CD14-positive monocyte (primary cell): Measurements from ENCODE around the gene ATP13A5. TPM values are rescaled to one million over a fixed set of nuclear protein-coding genes. Genes with fewer than 3 reads are reported as not detected.

ENCODE experiments used
- DNase-seq, 3 donors: peaks; one replicate each; pipeline ENCODE4 v3.0.0-alpha.2; 2011 to 2022
- H2AFZ ChIP-seq: 2 replicates; pipeline ENCODE4 v1.6.0; 2012; ENCODE audit warnings: mild to moderate bottlenecking, low read depth, low read length, inconsistent platforms; ENCODE audit not compliant: insufficient read depth, poor library complexity, severe bottlenecking
- H3K27ac ChIP-seq, 2 donors: 1 replicate in 1 of 2; 2 replicates in 1 of 2; pipeline ENCODE4 v1.5.1; 2012 to 2013; ENCODE audit warnings: low read length in 2 of 2, control low read depth in 1 of 2, inconsistent platforms in 1 of 2, low read depth in 1 of 2, mild to moderate bottlenecking in 1 of 2
- H3K27me3 ChIP-seq, 2 donors: one replicate each; pipeline versions ENCODE4 v1.6.0 to v1.6.1; 2011 to 2013; ENCODE audit warnings: low read length in 2 of 2; ENCODE audit not compliant: control insufficient read depth in 2 of 2, insufficient read depth in 2 of 2
- H3K36me3 ChIP-seq, 2 donors: replicated peaks in 1 of 2; 1 replicate in 1 of 2; 2 replicates in 1 of 2; pipeline versions ENCODE4 v1.5.1 to v1.6.1; 2012 to 2013; ENCODE audit warnings: low read length in 2 of 2, control low read depth in 1 of 2, inconsistent platforms in 1 of 2, mild to moderate bottlenecking in 1 of 2; ENCODE audit not compliant: insufficient read depth in 2 of 2, control insufficient read depth in 1 of 2
- H3K4me1 ChIP-seq, 2 donors: 1 replicate in 1 of 2; 2 replicates in 1 of 2; pipeline versions ENCODE4 v1.5.1 to v1.6.1; 2012 to 2013; ENCODE audit warnings: low read length in 2 of 2, control low read depth in 1 of 2, inconsistent platforms in 1 of 2, mild to moderate bottlenecking in 1 of 2, moderate library complexity in 1 of 2; ENCODE audit not compliant: insufficient read depth in 2 of 2, control insufficient read depth in 1 of 2
- H3K4me2 ChIP-seq: replicated peaks from 2 replicates; pipeline ENCODE3; 2012; ENCODE audit warnings: low read length, moderate library complexity, mild to moderate bottlenecking; ENCODE audit not compliant: poor library complexity, severe bottlenecking; ENCODE audit errors: extremely low read depth
- H3K4me3 ChIP-seq, 3 experiments: fragments of 200-600 bp in 1 of 3; sonication (generic) in 1 of 3; replicated peaks in 1 of 3; 1 replicate in 2 of 3; 2 replicates in 1 of 3; pipeline ENCODE4 v1.5.1; 2011 to 2013; ENCODE audit warnings: low read length in 3 of 3, mild to moderate bottlenecking in 3 of 3, control low read depth in 2 of 3, low read depth in 2 of 3, inconsistent platforms in 1 of 3, moderate library complexity in 1 of 3
- H3K79me2 ChIP-seq: 2 replicates; pipeline ENCODE4 v1.6.0; 2012; ENCODE audit warnings: mild to moderate bottlenecking, control low read depth, inconsistent platforms, low read length, moderate library complexity; ENCODE audit not compliant: insufficient read depth
- H3K9ac ChIP-seq: 2 replicates; pipeline ENCODE4 v1.6.0; 2017; ENCODE audit warnings: low read length, mild to moderate bottlenecking; ENCODE audit not compliant: insufficient read depth, poor library complexity, severe bottlenecking
- H3K9me3 ChIP-seq, 2 donors: replicated peaks in 1 of 2; 1 replicate in 1 of 2; 2 replicates in 1 of 2; pipeline versions ENCODE4 v1.5.1 to v1.6.1; 2012 to 2013; ENCODE audit warnings: low read length in 2 of 2, control low read depth in 1 of 2; ENCODE audit not compliant: control insufficient read depth in 1 of 2, insufficient read depth in 1 of 2
- H4K20me1 ChIP-seq: 2 replicates; pipeline ENCODE4 v1.6.0; 2012; ENCODE audit warnings: mild to moderate bottlenecking, low read length, control low read depth, moderate library complexity; ENCODE audit not compliant: insufficient read depth
- H3K27ac Mint-ChIP-seq, 7 donors: one replicate each; pipeline ENCODE4 v1.8.0; 2020; ENCODE audit warnings: mild to moderate bottlenecking in 7 of 7, mixed read lengths in 7 of 7, moderate library complexity in 6 of 7, inconsistent platforms in 2 of 7
- H3K27me3 Mint-ChIP-seq, 3 donors: one replicate each; pipeline ENCODE4 v1.8.0; 2021 to 2022; ENCODE audit warnings: low read depth in 3 of 3, mild to moderate bottlenecking in 3 of 3, mixed read lengths in 3 of 3, moderate library complexity in 3 of 3, inconsistent platforms in 1 of 3
- H3K36me3 Mint-ChIP-seq, 2 donors: one replicate each; pipeline ENCODE4 v1.8.0; 2020; ENCODE audit warnings: mixed read lengths in 2 of 2, inconsistent platforms in 1 of 2, mild to moderate bottlenecking in 1 of 2
- H3K4me1 Mint-ChIP-seq: one replicate; pipeline ENCODE4 v1.8.0; 2020; ENCODE audit warnings: mild to moderate bottlenecking, mixed read lengths
- H3K4me3 Mint-ChIP-seq, 2 donors: one replicate each; pipeline ENCODE4 v1.8.0; 2020; ENCODE audit warnings: mild to moderate bottlenecking in 2 of 2, mixed read lengths in 2 of 2, moderate library complexity in 1 of 2
- H3K9me3 Mint-ChIP-seq, 7 donors: one replicate each; pipeline ENCODE4 v1.8.0; 2020 to 2022; ENCODE audit warnings: mixed read lengths in 7 of 7, mild to moderate bottlenecking in 6 of 7, moderate library complexity in 6 of 7, inconsistent platforms in 2 of 7
- CTCF ChIP-seq: fragments of 200-600 bp; IDR thresholded peaks from one replicate; pipeline ENCODE4 v1.8.0; 2022; ENCODE audit warnings: antibody characterized with exemption, mild to moderate bottlenecking
- WGBS: methylation state at CpG from one replicate; pipeline ENCODE4 v1.1.5; 2013; ENCODE audit warnings: missing lambda C conversion rate; ENCODE audit not compliant: insufficient coverage; 5-methylcytosine and 5-hydroxymethylcytosine counted together
- intact Hi-C, 2 donors: fragments of 100-400 bp; cut with micrococcal nuclease; formaldehyde crosslinking; loops; one replicate each; pipeline versions ENCODE4 v1.15.0 to v1.15.1; 2023
- polyA minus RNA-seq: library from RNA; depleted of rRNA, polyadenylated mRNA; stranded (reverse); fragments of >200 nt; gene quantifications from 2 replicates; pipeline ENCODE4 v1.2.3, GENCODE V29; 2012
- polyA plus RNA-seq, 3 donors: library from polyadenylated mRNA; depleted of rRNA in 1 of 3; unstranded in 2 of 3; stranded (reverse) in 1 of 3; fragments of 300-500 nt in 2 of 3; fragments of >200 nt in 1 of 3; fragmentation: Illumina TruSeq in 2 of 3; gene quantifications; 1 replicate in 2 of 3; 2 replicates in 1 of 3; pipeline ENCODE4 v1.2.3, GENCODE V29; 2012 to 2021
- total RNA-seq, 12 experiments: library from RNA in 1 of 12; stranded (reverse) in 1 of 12; fragments of 120-200 nt in 1 of 12; gene quantifications; one replicate each; pipeline ENCODE4 v1.2.4 and lab custom pipeline; 2013 to 2026; ENCODE audit warnings: mixed read lengths in 6 of 12, inconsistent platforms in 1 of 12

Gene ATP13A5
- total RNA-seq (2013): not detected
- not detected for polyA plus RNA-seq
- not detected in 2 replicates for polyA minus RNA-seq
- 0 to 2.4 (median 0.06) reads per million in 11 experiments for total RNA-seq (lab: John Stamatoyannopoulos, UW)

DNA sequence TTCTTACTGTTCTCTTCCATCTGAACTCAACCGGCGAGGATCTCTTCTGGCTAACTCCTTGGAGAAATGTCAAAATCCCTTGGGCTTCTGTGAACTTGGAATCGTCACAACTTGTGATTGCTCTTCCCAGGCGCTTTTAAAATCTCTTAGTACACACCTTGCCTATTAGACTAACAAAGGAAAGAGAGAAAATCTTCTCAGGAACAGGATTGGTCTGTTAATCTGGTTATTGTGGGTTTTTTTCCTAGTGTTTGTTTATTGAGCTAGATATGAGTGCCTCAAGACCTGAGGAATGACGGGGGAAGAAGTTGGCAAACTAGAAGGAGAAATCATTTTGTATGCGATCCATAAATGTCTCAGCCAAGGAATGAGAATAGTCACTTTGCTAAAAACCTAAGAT, at the start of gene ATP13A5:
Gene ATP13A5 (minus strand): TSS at position 48 of the 400 bp plus-strand sequence. CDS start 28 bp downstream, at position 20.
- no peaks in the 10 kb centered on the region for H3K36me3 Mint-ChIP-seq
- H3K9ac ChIP-seq: no peak within 1 kb of the TSS
- H3K4me3 ChIP-seq: no peak within 1 kb of the TSS
- intact Hi-C loops: no loop called here
- no peaks in the 10 kb centered on the region for H3K4me1 ChIP-seq
- peaks cover 0 to 3% of the 10 kb centered on the region in 2 donors for H3K9me3 ChIP-seq
- no peaks in the 10 kb centered on the region for H4K20me1 ChIP-seq
- H3K27me3 ChIP-seq: no peaks in the 10 kb centered on the region
- DNase-seq: no peak
- no peak for TF ChIP-seq CTCF
- H3K9me3 Mint-ChIP-seq: peaks cover 0 to 5% (median 2%) of the 10 kb centered on the region in 7 donors
- H2AFZ ChIP-seq: no peak within 1 kb of the TSS
- H3K27me3 Mint-ChIP-seq: peaks cover 0 to 2% (median 0%) of the 10 kb centered on the region in 3 donors
- no peaks in the 10 kb centered on the region for H3K79me2 ChIP-seq
- no peak within 1 kb of the TSS for H3K4me3 Mint-ChIP-seq
- WGBS: 86% methylated on average over 4 of the region's 6 CpGs
- no peaks in the 10 kb centered on the region for H3K36me3 ChIP-seq
- no peaks in the 10 kb centered on the region for H3K4me1 Mint-ChIP-seq
- no peak within 1 kb of the TSS for H3K27ac ChIP-seq
- no peak within 1 kb of the TSS for H3K27ac Mint-ChIP-seq
- no peak within 1 kb of the TSS for H3K4me2 ChIP-seq

- intact Hi-C loops: no loop called here
- Histone ChIP-seq H3K4me1 (no peaks in the 10 kb centered on the region), H3K27ac (no peak overlapping the region), H3K9me3 (peaks cover 20 to 31% of the 10 kb centered on the region in 2 donors), H3K27me3 (no peaks in the 10 kb centered on the region), H3K36me3 (no peaks in the 10 kb centered on the region), H4K20me1 (no peaks in the 10 kb centered on the region), H3K9ac (no peak overlapping the region), H3K4me2 (no peak overlapping the region), H2AFZ (no peak overlapping the region), H3K79me2 (no peaks in the 10 kb centered on the region), H3K4me3 (no peak overlapping the region)
- H3K27ac Mint-ChIP-seq: peak overlapping the region in 1 of 7 donors; percentile 3
- no peaks in the 10 kb centered on the region for H3K4me1 Mint-ChIP-seq
- DNase-seq: no peak
- no peak overlapping the region for H3K4me3 Mint-ChIP-seq
- peaks cover 0 to 2% (median 0%) of the 10 kb centered on the region in 3 donors for H3K27me3 Mint-ChIP-seq
- H3K36me3 Mint-ChIP-seq: no peaks in the 10 kb centered on the region
- peaks cover 12 to 30% (median 19%) of the 10 kb centered on the region in 7 donors for H3K9me3 Mint-ChIP-seq
- 100% methylated on average over 4 of the region's 4 CpGs for WGBS
- TF ChIP-seq CTCF: no peak
These were observed 40.2 kb upstream of the ATP13A5 start for GRCh38 chr3:193418576-193419373.
